ENCODE results near the gene SMG6.

Gene SMG6

DNA sequence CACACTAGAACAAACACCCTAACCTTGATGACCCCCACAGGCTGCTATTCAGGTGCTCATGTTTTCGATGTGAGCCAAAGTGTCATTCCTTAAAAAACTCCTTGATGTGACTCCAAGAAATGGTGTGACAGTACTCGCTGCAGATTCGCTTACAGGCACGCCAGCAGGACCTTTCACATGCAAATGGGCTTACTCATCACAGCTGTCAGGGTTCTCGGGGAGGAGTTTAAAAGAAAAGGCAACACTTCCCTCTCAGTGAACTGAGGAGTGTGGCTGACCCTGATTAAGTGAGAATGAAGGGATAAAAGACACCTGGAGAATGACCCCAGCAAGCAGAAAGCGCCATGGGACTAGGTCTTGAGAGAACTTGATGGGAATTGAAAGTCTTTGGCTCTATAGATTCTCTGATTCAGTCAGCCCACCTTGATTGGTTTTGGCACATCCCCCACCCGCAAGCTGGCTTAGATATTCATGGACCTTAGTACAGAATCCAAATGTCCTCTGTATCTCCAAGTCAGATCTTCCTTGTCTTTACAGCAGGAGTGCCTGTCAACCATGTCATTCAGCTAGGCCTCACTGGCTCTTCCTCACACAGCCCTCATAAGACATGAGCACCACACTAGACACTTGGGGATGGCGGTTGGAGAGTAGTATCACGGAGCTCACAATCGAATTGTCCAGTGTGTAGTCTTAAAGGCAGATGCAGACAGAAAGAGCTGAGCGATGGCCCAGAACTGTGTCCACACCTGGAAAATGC is 166.1 kb downstream of the SMG6 start:
- peak; percentile 19 for DNase-seq

- DNase-seq = no peak
Measured at GRCh38 chr17:2136241-2136640, 167.3 kb downstream of the SMG6 start.

DNA sequence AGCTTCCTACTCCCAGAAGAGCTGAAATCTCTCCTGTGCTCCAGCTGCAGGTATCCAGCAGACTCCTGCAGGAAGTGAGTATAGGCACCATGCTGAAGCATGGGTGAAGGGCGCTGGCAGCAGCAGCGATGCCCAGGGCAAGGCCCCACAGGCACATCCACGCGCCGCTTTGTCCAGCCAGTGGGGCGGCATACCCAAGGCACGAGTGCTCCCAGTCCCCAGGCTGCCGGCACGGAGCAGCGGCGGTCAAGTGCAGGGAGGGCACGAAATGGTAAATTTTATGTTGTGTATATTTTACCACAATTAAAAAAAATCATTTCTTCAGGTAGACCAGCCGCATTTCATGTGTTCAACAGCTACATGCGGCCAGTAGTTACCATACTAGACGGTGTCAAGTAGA is 175.6 kb downstream of the SMG6 start:
- no peak for DNase-seq

DNA sequence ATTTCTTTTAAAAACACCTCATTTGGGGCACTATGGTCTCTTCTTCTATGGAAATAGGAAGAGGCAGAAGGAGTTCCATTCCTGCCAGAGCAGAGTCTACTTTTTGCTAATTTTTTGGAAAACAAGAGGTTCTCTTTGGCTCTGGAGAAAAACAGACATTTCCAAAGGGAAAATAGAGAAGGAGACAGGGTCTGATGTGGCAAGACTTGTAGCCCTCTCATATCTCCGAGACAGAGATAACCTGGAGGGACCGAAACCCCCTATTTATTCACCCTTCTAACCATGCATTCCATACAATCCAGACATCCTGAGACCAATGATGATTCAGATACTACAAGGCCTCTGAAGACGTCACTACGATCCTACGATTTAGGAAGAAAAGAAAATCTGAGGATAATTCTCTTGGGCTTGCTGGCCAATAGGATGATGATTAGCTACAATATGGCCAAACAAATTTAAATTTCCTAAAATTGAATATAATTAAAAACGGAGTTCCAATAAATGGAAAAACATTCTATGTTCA is 178.5 kb downstream of the SMG6 start:
- DNase-seq = no peak

DNA sequence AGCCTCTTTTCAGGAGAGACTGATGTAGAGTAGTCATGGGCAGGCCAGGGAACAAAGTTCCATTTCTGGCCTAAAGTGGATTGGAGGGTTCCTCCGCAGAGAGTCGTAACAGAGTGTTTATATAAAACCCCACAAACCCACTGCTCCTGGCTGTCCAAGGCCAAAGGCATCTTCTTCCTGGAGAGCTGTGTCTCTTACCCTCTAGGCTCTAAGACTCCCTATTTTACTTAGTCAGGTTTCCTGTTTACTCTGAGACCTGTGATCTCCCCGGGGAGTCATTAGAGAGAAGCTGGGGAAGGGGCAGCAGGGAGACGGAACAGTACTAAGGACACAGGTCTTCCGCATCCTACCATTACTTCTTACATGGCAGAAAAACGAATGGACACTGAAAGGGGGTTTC is 179.2 kb downstream of the SMG6 start:
- DNase-seq = peak; percentile 34

- no peak for DNase-seq
Measured at GRCh38 chr17:2123375-2124251, 180.0 kb downstream of the SMG6 start.

DNA sequence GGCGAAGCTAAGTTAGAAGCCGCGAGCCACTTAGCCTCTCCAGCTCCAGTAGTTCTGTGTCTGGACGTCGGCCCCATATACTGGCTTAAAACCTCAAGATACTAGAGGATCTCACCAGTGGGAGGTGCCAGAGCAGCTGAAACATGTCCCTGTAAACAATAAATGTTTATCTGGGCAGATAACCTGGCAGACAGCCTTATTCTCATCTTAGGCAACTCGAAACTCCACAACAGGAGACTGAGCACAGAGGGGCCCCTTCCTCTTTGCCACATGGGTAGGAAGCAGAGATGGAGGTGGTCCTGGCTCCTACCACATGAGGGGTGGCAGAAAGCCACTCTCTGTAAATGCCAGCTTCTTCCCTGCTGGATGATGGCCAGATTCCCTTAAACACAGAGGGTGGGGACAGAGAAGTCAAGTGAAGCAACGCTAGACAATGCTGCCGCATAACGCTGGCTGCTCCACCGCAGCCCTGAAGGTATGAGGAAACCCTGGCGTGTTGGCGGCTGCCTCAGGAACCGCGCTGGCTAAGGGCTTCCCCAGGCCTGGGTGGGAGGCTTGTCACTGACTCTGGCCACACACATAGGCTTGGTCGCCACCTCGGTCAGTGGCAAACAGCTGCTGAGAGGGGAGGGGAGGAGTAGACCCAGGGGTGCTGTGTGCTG is 180.8 kb downstream of the SMG6 start:
- no peak for DNase-seq

GRCh38 chr17:2120586-2121335 is 182.8 kb downstream of the SMG6 start:
- DNase-seq = no peak

DNA sequence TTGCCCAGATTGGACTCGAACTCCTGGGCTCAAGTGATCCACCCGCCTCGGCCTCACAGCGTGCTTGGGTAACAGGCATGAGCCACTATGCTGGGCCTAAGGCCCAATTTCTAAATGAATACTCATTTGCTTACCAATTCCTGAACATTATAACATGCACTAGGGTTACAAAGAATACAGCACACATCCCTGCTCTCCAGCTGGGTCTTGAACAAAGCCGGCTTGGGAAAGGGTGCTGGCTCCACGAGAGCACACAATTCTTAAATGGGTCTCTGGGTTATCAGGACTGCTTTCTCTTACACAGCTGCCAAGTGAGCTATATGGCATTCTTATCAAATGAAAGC is 190.3 kb downstream of the SMG6 start:
- no peak for DNase-seq

DNA sequence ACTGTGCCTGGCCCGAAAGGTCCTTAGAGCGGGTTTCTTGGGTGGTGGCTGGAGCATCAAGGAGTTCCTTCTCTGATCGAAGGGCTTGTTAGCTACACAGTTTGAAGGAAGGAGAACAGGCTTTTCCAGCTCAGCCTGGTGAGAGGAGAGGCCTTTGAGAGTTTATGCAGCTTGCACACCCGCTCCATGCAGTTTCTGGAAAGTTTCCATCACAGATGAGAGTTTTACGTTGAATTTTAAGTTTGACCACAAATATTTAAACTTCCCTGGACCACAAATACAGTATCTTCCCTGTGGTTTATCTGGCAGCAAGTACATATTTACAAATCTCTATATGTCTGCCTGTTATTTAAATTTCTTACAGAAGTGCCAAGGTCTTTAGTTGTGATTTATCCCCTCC is 191.9 kb downstream of the SMG6 start:
- DNase-seq = no peak

DNA sequence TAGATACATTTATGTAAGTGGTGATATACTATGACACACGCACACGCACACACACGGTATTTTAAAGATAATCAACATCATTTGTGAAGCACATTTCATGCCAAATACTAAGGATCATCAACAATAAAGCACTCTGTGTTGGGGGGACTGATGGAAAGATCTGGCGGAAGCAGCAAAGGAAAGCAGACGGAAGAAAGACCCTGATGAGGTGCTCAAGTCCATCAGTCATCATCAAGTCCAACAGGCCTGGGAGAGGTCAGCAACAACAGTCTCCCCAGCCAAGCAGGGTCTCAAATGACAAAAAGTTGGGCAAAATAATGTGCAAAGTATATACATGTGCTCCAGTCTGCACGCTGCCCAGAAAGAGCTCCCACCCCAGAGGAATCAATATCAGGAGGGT is 193.1 kb downstream of the SMG6 start:
- DNase-seq = no peak

GRCh38 chr17:2108170-2108569 is 195.4 kb downstream of the SMG6 start:
- DNase-seq = no peak

DNA sequence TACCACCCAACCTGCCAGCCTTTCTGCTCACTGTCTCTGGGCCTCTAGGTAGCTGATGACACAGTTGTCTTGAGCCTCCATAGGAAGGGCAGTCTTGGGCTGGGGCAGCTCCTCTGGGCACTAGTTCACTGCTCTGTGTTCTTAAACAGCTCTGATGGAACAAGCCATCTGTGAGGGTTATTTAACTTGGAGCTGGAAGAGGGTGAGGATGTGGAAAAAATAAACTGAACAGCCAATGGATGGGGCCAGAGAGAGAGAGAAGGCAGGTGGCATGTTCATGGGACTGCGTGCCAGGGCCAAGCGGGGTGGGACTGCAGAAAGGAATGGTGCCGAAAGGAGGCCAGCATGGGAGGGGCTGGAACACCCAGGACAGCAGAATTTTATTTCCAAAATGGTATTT is 196.1 kb downstream of the SMG6 start:
- DNase-seq = no peak

DNA sequence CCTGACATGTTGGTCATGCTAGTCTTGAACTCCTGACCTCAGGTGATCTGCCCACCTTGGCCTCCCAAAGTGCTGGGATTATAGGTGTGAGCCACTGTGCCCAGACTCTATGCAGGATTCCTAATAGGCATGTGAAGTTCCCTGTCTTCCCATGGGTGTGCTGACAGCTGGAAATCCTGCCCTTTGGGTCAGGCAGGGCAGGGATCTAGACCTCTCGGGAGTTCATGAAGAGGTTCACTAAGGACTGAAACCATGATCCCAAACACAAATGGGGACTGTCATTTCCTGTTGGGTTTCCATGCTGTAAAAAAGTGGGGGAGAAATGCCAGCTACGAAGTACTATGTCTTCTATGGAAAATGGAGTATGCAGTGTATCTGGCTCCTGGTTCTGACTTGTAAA is 196.5 kb downstream of the SMG6 start:
- no peak for DNase-seq

GRCh38 chr17:2106308-2106955 is 197.2 kb downstream of the SMG6 start:
- no peak for DNase-seq

GRCh38 chr17:2105663-2106062 is 197.9 kb downstream of the SMG6 start:
- DNase-seq = no peak

DNA sequence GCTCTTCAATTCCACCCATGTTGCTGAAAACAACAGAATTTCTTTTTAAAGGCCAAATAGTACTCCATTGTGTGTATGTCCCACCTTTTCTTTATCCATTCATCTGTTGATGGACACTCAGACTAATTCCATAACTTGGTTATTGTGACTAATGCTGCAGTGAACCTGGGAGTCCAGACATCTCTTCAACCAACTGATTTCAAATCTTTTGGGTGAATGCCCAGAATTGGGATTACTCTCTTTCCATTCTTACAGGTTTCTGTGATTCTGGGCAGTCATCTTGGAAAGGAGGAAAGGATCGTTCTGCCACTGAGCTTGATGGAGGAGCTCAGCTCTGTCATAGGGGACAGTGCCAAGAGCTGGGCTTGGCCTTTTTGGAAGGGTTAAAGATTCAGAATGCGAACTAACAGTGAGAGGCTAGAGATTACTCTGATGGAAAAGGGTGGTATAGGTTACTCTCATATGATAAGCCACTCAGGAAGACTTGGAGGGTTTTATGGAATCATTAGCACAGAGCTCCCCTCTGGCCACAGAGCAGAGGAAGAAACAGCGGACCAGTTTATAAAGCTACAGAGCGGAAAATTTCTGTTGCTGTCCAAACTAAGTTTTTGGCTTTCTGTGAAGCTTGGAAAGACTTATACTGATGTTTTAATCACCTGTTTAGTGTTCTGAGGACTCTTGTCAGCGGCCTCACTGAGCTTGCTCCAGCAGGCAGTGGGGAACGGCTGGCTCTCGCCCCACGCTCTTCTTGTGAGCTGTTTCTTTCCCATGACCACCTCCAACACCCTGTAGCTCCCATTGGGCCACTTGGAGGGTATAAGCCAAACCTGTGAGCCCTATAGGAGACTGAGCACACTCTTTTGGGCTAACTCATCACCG is 200.4 kb downstream of the SMG6 start:
- DNase-seq = peak; percentile 64

GRCh38 chr17:2101448-2102257 is 201.9 kb downstream of the SMG6 start:
- no peak for DNase-seq

DNA sequence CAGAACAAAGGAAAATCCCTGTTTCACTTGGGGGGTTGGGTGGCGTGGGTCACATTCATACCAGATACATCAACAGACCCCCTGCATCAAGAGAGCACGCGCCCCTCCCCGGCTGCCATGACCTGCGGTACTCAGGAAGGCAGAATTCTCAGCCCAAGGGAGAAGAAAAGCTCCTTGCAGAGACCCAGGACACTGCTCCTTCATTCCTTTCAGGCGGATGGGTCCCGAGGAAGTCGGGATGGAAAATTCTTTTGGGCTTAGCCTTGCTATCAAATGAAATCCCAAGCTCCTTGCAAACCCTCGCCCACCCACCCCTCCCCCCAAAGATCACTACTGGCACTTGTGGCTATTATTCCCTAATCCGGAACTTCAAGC is 208.1 kb downstream of the SMG6 start:
- no peak for DNase-seq

GRCh38 chr17:2094891-2095535 is 208.6 kb downstream of the SMG6 start:
- no peak for DNase-seq
